ENCODE measurements around the gene ITGA2B. TPM values are rescaled to one million over a fixed set of nuclear protein-coding genes. Genes with fewer than 3 reads are reported as not detected.

ITGA2B gene
- total and polyA plus RNA-seq, 2 of the 8 experiments (the other 6 are each of a cell fraction or from before 2014, with no cell fraction given): 6.9 to 12.3 TPM

- no peak for TF ChIP-seq CHD7 (IDR thresholded peaks at IDR 0.05; ENCODE audit: insufficient replicate concordance, low read length)
- TF ChIP-seq BRCA1 (IDR thresholded peaks at IDR 0.05; ENCODE audit: low read depth, low read length): no peak
- TF ChIP-seq JUND (IDR thresholded peaks at IDR 0.05; ENCODE audit: low read length): no peak
- no peak for TF ChIP-seq CEBPB (IDR thresholded peaks at IDR 0.05; ENCODE audit: low read depth, low read length)
- TF ChIP-seq GTF2F1 (IDR thresholded peaks at IDR 0.05; ENCODE audit: borderline replicate concordance, low read depth, low read length): no peak
- no peak for TF ChIP-seq SAP30 (IDR thresholded peaks at IDR 0.05; ENCODE audit: insufficient read depth, insufficient replicate concordance, low read length)
Measured at GRCh38 chr17:44408786-44409185, 19.3 kb upstream of the ITGA2B start (continued).
